Dedifferentiated amniotic fluid mesenchymal stem cell (primary cell): ENCODE data around the gene NSD1.
"Not testable (repeated sequence)": the region's sequence is repeated elsewhere in the genome, so short reads cannot be mapped to it uniquely, and the experiment has no call there.

Experiments
- DNase-seq: peaks from one replicate; pipeline ENCODE4 v3.0.0-alpha.2; 2016; ENCODE audit errors: extremely low spot score

Gene NSD1

GRCh38 chr5:177330991-177331842, 197.6 kb downstream of the NSD1 start:
- no peak for DNase-seq

GRCh38 chr5:177332031-177332895, 198.7 kb downstream of the NSD1 start:
- DNase-seq = no peak

- no peak for DNase-seq
These were observed 199.3 kb downstream of the NSD1 start for GRCh38 chr5:177332896-177333260.

- no peak for DNase-seq
These were observed 200.0 kb downstream of the NSD1 start for GRCh38 chr5:177333420-177334154.

- DNase-seq = no peak
These were observed 200.6 kb downstream of the NSD1 start for GRCh38 chr5:177334155-177334551.

- no peak for DNase-seq
These were observed 201.5 kb downstream of the NSD1 start for GRCh38 chr5:177334781-177335700.

- no peak for DNase-seq
These were observed 202.1 kb downstream of the NSD1 start for GRCh38 chr5:177335701-177336065.

- DNase-seq = no peak
These were observed 202.5 kb downstream of the NSD1 start for GRCh38 chr5:177336112-177336511.

- DNase-seq = no peak
These were observed 203.3 kb downstream of the NSD1 start for GRCh38 chr5:177336603-177337494.

GRCh38 chr5:177338251-177339106, 204.9 kb downstream of the NSD1 start:
- no peak for DNase-seq

- DNase-seq = no peak
These were observed 205.6 kb downstream of the NSD1 start for GRCh38 chr5:177339107-177339638.

- DNase-seq = not testable (repeated sequence)
These were observed 209.4 kb downstream of the NSD1 start for GRCh38 chr5:177343000-177343399.

GRCh38 chr5:177343777-177344176, 210.2 kb downstream of the NSD1 start:
- no peak for DNase-seq

GRCh38 chr5:177344891-177345290, 211.3 kb downstream of the NSD1 start:
- DNase-seq = no peak

- DNase-seq = no peak
These were observed 213.2 kb downstream of the NSD1 start for GRCh38 chr5:177346820-177347219.

- DNase-seq = no peak
These were observed 214.1 kb downstream of the NSD1 start for GRCh38 chr5:177347699-177348098.

- DNase-seq = no peak
These were observed 215.7 kb downstream of the NSD1 start for GRCh38 chr5:177349362-177349647.

GRCh38 chr5:177349762-177350161, 216.2 kb downstream of the NSD1 start:
- no peak for DNase-seq
